Right kidney (tissue), 1 donor: Measurements from ENCODE around the gene KRT20.
"Not testable (repeated sequence)": the region's sequence is repeated elsewhere in the genome, so short reads cannot be mapped to it uniquely, and the experiment has no call there.

Experiments used
- DNase-seq: peaks from one replicate; pipeline ENCODE4 v3.0.0-alpha.2; 2016

Gene KRT20

GRCh38 chr17:40896916-40897455 is 11.9 kb upstream of the KRT20 start:
- DNase-seq = no peak

GRCh38 chr17:40895106-40895730 is 10.2 kb upstream of the KRT20 start:
- no peak for DNase-seq

GRCh38 chr17:40888196-40888720 is 3.2 kb upstream of the KRT20 start:
- no peak for DNase-seq

- DNase-seq = no peak
Measured at GRCh38 chr17:40886090-40886489, 1.0 kb upstream of the KRT20 start.

- DNase-seq = no peak
Measured at GRCh38 chr17:40883626-40884334, 1.3 kb downstream of the KRT20 start.

GRCh38 chr17:40883031-40883430 is 2.0 kb downstream of the KRT20 start:
- no peak for DNase-seq

GRCh38 chr17:40879026-40879425 is 6.0 kb downstream of the KRT20 start:
- DNase-seq = no peak

- no peak for DNase-seq
Measured at GRCh38 chr17:40878044-40878443, 7.0 kb downstream of the KRT20 start.

- no peak for DNase-seq
Measured at GRCh38 chr17:40873801-40874200, 11.2 kb downstream of the KRT20 start.

GRCh38 chr17:40873255-40873654 is 11.8 kb downstream of the KRT20 start:
- no peak for DNase-seq

GRCh38 chr17:40872416-40872815 is 12.6 kb downstream of the KRT20 start:
- no peak for DNase-seq

GRCh38 chr17:40871316-40871715 is 13.7 kb downstream of the KRT20 start:
- DNase-seq = no peak

GRCh38 chr17:40870136-40870535 is 14.9 kb downstream of the KRT20 start:
- no peak for DNase-seq

GRCh38 chr17:40866838-40867237 is 18.2 kb downstream of the KRT20 start, which contains the start of gene KRT12:
TSS of gene KRT12 (minus strand) at chr17:40867223. CDS start at chr17:40867186, 37 bp downstream.
- DNase-seq = no peak

GRCh38 chr17:40864661-40865390 is 20.2 kb downstream of the KRT20 start:
- DNase-seq = no peak

- DNase-seq = no peak
Measured at GRCh38 chr17:40862985-40863733, 21.9 kb downstream of the KRT20 start.

- DNase-seq = no peak
Measured at GRCh38 chr17:40859536-40859935, 25.5 kb downstream of the KRT20 start.

- DNase-seq = not testable (repeated sequence)
Measured at GRCh38 chr17:40858667-40859066, 26.4 kb downstream of the KRT20 start.

GRCh38 chr17:40857535-40857934 is 27.5 kb downstream of the KRT20 start:
- DNase-seq = no peak

- DNase-seq = no peak
Measured at GRCh38 chr17:40854175-40854814, 30.7 kb downstream of the KRT20 start.

GRCh38 chr17:40852364-40852763 is 32.7 kb downstream of the KRT20 start:
- DNase-seq = no peak
